IPS DF 6.9 (cell line): ENCODE data around the gene AFAP1.

Source experiments
- DNase-seq: peaks from one replicate; pipeline ENCODE4 v3.0.0-alpha.2; 2013; ENCODE audit warnings: low read depth, low spot score
- H3K27ac ChIP-seq: one replicate; pipeline ENCODE4 v1.5.1; 2013; ENCODE audit warnings: low read length, control low read depth
- H3K27me3 ChIP-seq: 2 replicates; pipeline ENCODE4 v1.6.1; 2013; ENCODE audit warnings: mild to moderate bottlenecking, low read length; ENCODE audit not compliant: control insufficient read depth, insufficient read depth
- H3K36me3 ChIP-seq: 2 replicates; pipeline ENCODE4 v1.6.1; 2013; ENCODE audit warnings: low read length; ENCODE audit not compliant: control insufficient read depth, insufficient read depth
- H3K4me1 ChIP-seq: 2 replicates; pipeline ENCODE4 v1.6.1; 2013; ENCODE audit warnings: low read length; ENCODE audit not compliant: control insufficient read depth, insufficient read depth
- H3K4me3 ChIP-seq: 2 replicates; pipeline ENCODE4 v1.5.1; 2013; ENCODE audit warnings: mild to moderate bottlenecking, low read length
- H3K9me3 ChIP-seq: 2 replicates; pipeline ENCODE4 v1.6.1; 2013; ENCODE audit warnings: low read length, inconsistent platforms; ENCODE audit not compliant: control insufficient read depth, insufficient read depth
- WGBS: extraction: QIAGEN DNeasy Blood & Tissue Kit; methylation state at CpG from one replicate; pipeline ENCODE4 v1.1.7; 2013; ENCODE audit warnings: mixed read lengths, missing lambda C conversion rate; ENCODE audit not compliant: insufficient read length, insufficient coverage; 5-methylcytosine and 5-hydroxymethylcytosine counted together

AFAP1 gene

DNA sequence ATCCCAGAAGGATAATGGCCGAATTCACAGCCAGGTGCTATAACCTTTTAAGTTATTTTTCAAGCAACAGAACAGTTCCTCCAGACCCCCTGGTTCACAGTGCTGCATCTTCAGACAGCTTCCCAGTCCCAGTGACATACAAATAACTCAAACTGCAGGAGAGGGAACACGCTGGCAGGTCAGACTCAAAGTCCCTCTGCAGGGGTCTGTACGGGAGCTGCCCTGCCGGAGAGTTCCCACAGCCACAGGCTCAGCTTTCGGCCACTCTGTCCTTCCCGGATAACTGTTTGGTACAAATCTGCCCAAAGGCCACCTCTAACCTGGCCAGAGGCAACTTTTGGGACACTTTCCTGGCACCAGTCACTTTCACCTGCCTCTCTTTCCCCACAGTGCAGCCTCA, 230.2 kb downstream of the AFAP1 start:
- peaks cover 2% of the 10 kb centered on the region; the same call in 1 of the 2 replicates for H3K4me1 ChIP-seq
- WGBS = no CpG with 5 or more reads among the region's 6 CpGs
- H3K4me3 ChIP-seq = no peak overlapping the region
- H3K9me3 ChIP-seq = no peaks in the 10 kb centered on the region
- H3K36me3 ChIP-seq = no peaks in the 10 kb centered on the region; the same call in 1 of the 2 replicates
- DNase-seq = no peak
- H3K27me3 ChIP-seq = no peaks in the 10 kb centered on the region
- H3K27ac ChIP-seq = no peak overlapping the region

DNA sequence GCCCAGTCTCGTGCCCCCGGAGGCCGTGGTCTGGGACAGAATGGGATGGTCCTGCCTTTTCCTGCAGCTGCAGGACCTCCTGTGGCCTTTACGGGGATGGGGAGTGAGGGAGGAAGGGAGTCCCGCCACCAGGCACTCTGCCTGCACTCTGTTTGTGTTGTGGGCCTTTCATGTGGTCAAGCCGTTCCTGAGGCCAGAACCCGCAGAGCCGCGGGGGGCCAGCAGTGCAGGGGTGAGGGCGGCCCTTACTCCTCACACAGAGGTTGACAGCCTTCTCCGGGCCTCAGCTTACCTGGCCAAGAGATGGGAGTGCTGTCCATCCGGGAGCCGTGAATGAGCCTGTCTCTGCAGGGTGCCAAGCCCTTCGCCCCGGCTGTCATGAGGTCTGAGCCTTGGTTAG, 230.7 kb downstream of the AFAP1 start:
- DNase-seq = no peak
- no peaks in the 10 kb centered on the region; the same call in 1 of the 2 replicates for H3K36me3 ChIP-seq
- H3K27me3 ChIP-seq = no peaks in the 10 kb centered on the region
- H3K4me1 ChIP-seq = peaks cover 2% of the 10 kb centered on the region; the same call in 1 of the 2 replicates
- no peak overlapping the region for H3K27ac ChIP-seq
- H3K9me3 ChIP-seq = no peaks in the 10 kb centered on the region
- no peak overlapping the region for H3K4me3 ChIP-seq
- no CpG with 5 or more reads among the region's 15 CpGs for WGBS
